Measurements from ENCODE around the gene ADIG. TPM values are rescaled to one million over a fixed set of nuclear protein-coding genes. Genes with fewer than 3 reads are reported as not detected.

Gene ADIG
- total and polyA plus RNA-seq, 12 donors: not detected

GRCh38 chr20:38563802-38564431 is 17.1 kb upstream of the ADIG start:
- H3K9me3 ChIP-seq (replicated peaks in 1 of 3): no peaks in the 10 kb centered on the region
- TF ChIP-seq CTCF (IDR thresholded peaks at IDR 0.05) (no peak), POLR2A (IDR thresholded peaks at IDR 0.05) (no peak)
- WGBS, 4 donors: 93 to 98% (median 98%) methylated on average over 6 of the region's 6 CpGs

GRCh38 chr20:38564680-38565079 is 16.3 kb upstream of the ADIG start:
- no peak for DNase-seq
- Histone ChIP-seq H3K36me3 (replicated peaks in 1 of 2) (peaks cover 0 to 35% of the 10 kb centered on the region in 2 donors), H3K4me3 (no peak overlapping the region), H3K4me1 (replicated peaks in 1 of 2) (no peaks in the 10 kb centered on the region), H3K27me3 (no peaks in the 10 kb centered on the region), H3K27ac (no peak overlapping the region), H3K9me3 (replicated peaks in 1 of 3) (no peaks in the 10 kb centered on the region)
- TF ChIP-seq POLR2A (IDR thresholded peaks at IDR 0.05) (no peak), CTCF (IDR thresholded peaks at IDR 0.05) (no peak)
- 92 to 98% (median 95%) methylated on average over 1 of the region's 1 CpG for WGBS, 4 donors
- intact Hi-C loops (cut with DNase I): no loop called here

More at GRCh38 chr20:38563802-38564431, 17.1 kb upstream of the ADIG start:
- Histone ChIP-seq H3K4me3 (no peak overlapping the region), H3K27ac (no peak overlapping the region), H3K27me3 (no peaks in the 10 kb centered on the region), H3K4me1 (replicated peaks in 1 of 2) (no peaks in the 10 kb centered on the region), H3K36me3 (replicated peaks in 1 of 2) (peaks cover 0 to 37% of the 10 kb centered on the region in 2 donors)
- no peak for DNase-seq
- intact Hi-C loops (cut with DNase I): no loop called here

GRCh38 chr20:38566036-38566598 is 14.9 kb upstream of the ADIG start:
- intact Hi-C loops (cut with DNase I): no loop called here
- Histone ChIP-seq H3K36me3 (replicated peaks in 1 of 2) (peaks cover 0 to 39% of the 10 kb centered on the region in 2 donors), H3K4me3 (no peak overlapping the region), H3K9me3 (replicated peaks in 1 of 3) (no peaks in the 10 kb centered on the region), H3K4me1 (replicated peaks in 1 of 2) (no peaks in the 10 kb centered on the region), H3K27ac (no peak overlapping the region), H3K27me3 (no peaks in the 10 kb centered on the region)
- WGBS, 4 donors: 95 to 98% (median 96%) methylated on average over 6 of the region's 6 CpGs
- TF ChIP-seq POLR2A (IDR thresholded peaks at IDR 0.05): no peak
- no peak for DNase-seq

GRCh38 chr20:38569747-38570525 is 11.1 kb upstream of the ADIG start:
- no peaks in the 10 kb centered on the region for H3K27me3 ChIP-seq
- no peak overlapping the region for H3K27ac ChIP-seq
- DNase-seq: no peak
- no peaks in the 10 kb centered on the region for H3K9me3 ChIP-seq (replicated peaks in 1 of 3)
- no peaks in the 10 kb centered on the region for H3K4me1 ChIP-seq (replicated peaks in 1 of 2)
- H3K36me3 ChIP-seq (replicated peaks in 1 of 2): peaks cover 0 to 52% of the 10 kb centered on the region in 2 donors
- no peak overlapping the region for H3K4me3 ChIP-seq
- 69 to 82% (median 75%) methylated on average over 5 of the region's 5 CpGs for WGBS, 4 donors
- intact Hi-C loops (cut with DNase I): no loop called here
- TF ChIP-seq POLR2A (IDR thresholded peaks at IDR 0.05) (no peak), CTCF (IDR thresholded peaks at IDR 0.05) (no peak)
